22Rv1 (cell line): ENCODE results near the gene ETV2.
A peak's percentile ranks its signal among the peaks of the same experiment; 100 is the strongest.

Source experiments
- H3K27ac ChIP-seq: fragments of 450-650 bp; 2 replicates; pipeline ENCODE4 v1.5.1; 2017
- CTCF ChIP-seq: fragments of 450-650 bp; IDR thresholded peaks from 2 replicates; pipeline ENCODE4 v1.5.1; 2017; ENCODE audit warnings: mild to moderate bottlenecking
- ZFX ChIP-seq: fragments of 450-650 bp; IDR thresholded peaks from 2 replicates; pipeline ENCODE4 v1.6.1; 2017; ENCODE audit warnings: antibody characterized with exemption, borderline replicate concordance

The ETV2 gene

DNA sequence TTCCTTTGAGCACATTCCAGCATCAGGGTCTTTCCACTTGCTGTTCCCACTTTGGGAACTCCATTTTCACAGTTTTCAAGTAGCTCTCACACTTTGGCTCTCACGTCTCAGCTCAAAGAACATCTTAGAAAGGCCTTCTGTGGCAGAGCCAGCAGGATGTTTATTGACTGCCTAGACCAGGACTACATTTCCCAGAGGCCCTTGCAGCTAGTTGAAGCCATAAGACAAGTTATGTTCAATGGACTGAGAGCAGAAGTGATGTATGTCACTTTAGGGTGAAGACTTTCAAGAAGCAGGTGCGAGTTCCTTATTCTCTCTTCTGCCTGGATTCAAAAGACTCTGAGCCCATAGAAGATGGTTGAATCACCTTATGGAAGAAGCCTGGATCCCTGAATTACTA, 33.3 kb upstream of the ETV2 start:
- TF ChIP-seq CTCF: no peak
- no peak for TF ChIP-seq ZFX
- no peak overlapping the region for H3K27ac ChIP-seq

DNA sequence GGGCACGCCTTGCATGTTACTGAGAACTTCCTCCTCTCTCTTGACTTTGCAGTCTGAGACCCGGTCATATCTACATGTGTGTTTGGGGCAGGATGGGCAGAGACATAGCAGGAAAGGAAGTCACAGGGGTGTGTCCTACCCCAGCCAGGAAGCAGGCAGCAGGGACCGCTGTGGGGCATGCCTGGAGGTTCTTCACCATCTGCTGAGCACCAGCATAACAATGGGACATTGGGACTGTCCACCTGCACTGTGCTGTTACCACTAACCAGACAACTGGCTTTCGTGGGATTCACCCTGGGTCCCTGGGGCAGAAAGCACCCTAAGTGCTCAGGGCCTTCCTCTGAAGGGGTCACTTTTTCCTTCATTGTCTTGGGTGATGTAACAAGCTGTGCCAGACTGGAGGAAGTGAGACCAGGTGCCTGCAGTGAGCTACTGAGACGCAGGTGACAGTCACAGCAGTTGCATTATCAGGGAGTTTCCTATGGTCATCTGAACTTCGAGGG, 31.6 kb upstream of the ETV2 start:
- no peak for TF ChIP-seq ZFX
- TF ChIP-seq CTCF: no peak
- no peak overlapping the region for H3K27ac ChIP-seq

GRCh38 chr19:35612224-35612558, 29.4 kb upstream of the ETV2 start:
- peak overlapping the region; percentile 60; the same call in 1 of the 2 replicates for H3K27ac ChIP-seq
- no peak for TF ChIP-seq ZFX
- no peak for TF ChIP-seq CTCF

DNA sequence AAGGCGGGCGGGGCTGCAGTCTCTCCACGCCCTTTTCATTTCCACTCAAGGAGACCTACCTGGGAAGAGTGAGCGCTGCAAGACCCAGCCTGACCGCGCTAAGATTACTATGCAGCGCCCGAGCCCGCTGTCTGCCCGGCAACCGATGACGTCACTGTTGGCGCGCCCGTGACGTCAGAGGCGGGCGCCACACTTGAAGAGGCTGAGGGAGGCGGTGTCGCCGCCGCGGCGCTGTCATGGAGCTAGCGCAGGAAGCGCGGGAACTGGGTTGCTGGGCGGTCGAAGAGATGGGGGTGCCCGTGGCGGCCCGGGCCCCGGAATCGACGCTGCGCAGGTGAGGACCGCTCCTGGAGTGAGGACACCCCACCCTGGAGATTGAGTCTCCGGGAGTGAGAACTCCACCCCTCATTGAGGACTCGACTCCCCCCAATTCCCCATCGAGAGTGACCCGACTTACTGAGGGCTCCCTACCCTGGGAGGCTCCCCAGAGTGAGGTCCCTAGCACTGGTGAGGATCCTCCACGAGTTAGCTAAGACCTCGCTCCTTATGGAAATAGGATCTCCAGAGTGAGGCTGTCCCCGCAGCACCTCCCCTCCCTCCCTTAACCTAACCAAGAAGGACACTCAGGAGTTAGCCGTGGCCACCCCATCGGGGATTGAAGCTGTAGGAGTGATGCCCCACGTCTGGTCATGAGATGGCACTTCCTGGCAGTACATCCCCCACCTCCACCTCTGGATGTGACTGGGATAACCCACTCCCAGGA, 28.8 kb upstream of the ETV2 start, which contains the start of gene HAUS5:
Gene HAUS5 (plus strand): TSS at position 177 of the 763 bp plus-strand sequence. CDS start 60 bp downstream, at position 237.
- H3K27ac ChIP-seq: peak within 1 kb of the TSS; percentile 60

DNA sequence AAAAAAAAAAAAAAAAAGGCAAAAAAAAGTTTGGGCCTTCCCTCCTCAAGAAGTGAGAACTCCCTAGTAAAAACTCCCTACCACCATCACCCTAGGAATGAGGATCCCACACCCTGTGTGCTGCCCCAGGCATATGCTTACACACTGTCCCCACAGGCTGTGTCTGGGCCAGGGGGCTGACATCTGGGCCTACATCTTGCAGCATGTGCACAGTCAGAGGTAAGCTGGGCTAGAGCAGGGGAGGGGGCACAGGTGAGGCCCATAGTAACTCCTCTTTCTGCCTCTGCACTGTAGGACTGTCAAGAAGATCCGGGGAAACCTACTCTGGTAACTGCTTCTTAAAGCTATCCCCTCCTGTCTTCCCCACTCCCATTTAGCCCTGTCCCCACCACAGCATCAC, 28.0 kb upstream of the ETV2 start:
- TF ChIP-seq ZFX (no peak), CTCF (no peak)
- H3K27ac ChIP-seq: peak overlapping the region; percentile 60

More for the DNA sequence above, 28.8 kb upstream of the ETV2 start, which contains the start of gene HAUS5:
- TF ChIP-seq CTCF (peak; percentile 14; the same call in 1 of the 2 replicates), ZFX (no peak)

DNA sequence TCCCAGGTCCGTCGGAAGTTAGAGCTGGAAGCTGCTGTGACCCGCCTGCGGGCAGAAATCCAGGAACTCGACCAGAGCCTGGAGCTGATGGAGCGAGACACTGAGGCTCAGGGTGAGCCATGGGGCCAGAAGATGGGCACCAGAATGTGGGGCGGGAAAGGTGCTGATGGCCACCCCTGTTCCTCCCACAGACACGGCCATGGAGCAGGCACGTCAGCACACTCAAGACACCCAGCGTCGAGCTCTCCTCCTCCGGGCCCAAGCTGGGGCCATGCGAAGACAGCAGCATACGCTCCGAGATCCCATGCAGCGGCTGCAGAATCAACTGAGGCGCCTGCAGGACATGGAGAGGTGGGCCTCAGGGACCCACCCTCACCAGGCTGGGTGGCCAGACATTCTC, 26.5 kb upstream of the ETV2 start:
- H3K27ac ChIP-seq: no peak overlapping the region
- TF ChIP-seq ZFX (no peak), CTCF (no peak)

DNA sequence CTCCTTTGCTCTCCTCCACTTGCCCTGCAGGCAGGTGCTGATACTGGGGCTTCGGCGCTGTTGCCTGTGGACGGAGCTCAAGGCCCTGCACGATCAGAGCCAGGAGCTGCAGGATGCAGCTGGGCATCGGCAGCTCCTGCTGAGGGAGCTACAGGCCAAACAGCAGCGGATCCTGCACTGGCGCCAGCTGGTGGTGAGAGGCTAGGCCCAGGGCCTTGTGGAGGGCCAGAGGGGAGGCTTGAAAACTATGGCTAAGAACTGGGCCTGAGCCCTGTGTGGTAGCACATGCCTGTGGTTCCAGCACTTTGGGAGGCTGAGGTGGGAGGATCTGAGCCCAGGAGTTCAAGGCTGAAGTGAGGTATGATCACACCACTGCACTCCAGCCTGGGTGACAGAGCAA, 22.7 kb upstream of the ETV2 start:
- no peak overlapping the region for H3K27ac ChIP-seq
- TF ChIP-seq ZFX (no peak), CTCF (no peak)
